Measurements from ENCODE around the gene PI4KA.
"Not testable (repeated sequence)": the region's sequence is repeated elsewhere in the genome, so short reads cannot be mapped to it uniquely, and the experiment has no call there.

PI4KA gene

DNA sequence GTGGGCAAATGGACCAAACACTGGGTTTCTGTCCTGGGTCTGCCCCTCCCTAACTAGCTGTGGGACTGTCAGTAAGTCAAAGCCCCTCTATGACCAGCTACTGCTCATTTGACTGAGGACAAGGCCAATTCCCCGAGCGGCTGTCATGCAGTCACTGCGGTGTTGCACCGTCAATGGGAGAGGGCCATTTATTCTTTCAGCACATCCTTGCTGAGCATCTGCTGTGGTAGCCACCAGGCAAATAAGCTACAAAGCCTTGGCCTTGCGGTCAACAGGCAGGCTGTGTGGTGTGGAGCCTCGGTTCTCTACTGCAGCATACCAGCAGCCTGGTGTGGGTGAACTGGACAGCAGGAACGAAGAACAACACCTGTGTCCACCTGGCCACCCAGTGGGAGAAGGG, 110.5 kb downstream of the PI4KA start:
- no peak for DNase-seq (ENCODE audit: low read depth)

DNA sequence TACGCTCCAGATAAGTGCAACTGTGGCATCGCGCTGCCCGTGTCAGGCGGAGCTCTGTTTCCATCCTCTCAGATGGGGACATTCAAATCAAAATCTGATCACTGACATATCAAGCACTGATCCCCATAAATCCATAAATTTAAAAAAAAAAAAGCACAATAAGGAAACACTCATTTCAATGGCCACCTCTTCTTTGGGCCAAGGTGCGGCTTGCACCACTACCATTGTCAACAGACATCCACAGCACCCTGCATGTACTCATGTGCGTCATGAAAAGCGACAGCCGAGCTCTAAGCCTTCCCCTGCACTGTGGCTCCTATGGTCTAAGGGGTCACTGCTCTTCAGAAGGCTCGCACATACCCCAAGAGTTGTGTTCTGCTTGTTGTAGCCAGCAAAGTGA, 111.4 kb downstream of the PI4KA start:
- DNase-seq (ENCODE audit: low read depth) = no peak

DNA sequence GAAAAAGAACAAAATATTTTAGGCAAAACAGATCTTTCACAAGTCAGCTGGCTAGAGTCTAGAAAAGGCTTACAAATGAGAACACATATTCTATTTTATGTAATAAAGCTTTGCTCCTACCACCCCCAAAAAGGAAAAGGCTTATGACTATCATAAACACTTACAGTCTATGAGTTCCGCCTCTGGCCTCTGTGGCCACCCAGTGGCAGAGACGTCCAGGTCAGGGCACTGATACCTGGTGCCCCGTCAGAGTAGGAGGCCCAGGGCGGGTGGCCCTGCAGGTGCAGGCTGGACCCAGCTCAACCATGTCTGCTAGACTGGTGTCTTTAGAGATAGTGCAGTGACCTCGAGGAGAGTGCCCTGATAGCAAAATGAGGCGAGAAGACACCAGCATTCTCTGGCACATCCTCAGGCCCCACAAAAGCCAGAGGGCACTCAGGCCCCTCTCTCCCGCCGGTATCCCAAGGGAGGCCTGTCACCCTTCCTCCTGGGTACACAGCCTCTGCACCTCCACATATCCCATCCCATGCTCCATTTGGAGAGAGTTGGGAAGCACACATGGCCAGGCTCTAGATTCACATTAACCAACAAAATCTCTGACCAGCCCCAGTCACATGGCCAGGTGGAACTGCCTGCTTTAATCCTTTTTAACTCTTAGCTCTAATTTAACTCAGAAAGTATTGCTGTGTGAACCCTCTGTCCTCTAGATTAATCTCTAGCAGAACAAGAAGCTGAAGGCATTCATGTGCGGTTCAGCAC, 112.0 kb downstream of the PI4KA start:
- DNase-seq (ENCODE audit: low read depth) = no peak

DNA sequence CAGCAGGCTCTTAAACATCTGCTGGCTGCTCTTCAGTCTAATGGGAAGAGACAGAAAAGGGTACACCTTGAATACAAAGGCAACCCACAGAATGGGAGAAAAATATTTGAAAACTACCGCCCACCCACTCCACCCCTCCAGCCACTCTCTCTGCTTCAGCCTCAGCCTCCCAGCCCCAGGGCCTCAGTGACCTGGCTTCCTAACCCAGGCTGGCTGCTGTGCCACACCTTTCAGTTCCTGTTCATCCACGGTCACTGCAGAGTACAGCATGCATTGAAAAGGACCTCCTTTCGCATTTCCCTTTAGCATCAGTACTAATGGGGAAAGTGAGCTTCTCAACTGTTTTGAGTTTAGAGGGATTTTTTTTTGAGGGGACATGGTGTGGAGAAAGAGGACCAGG, 113.5 kb downstream of the PI4KA start:
- DNase-seq (ENCODE audit: low read depth) = no peak

DNA sequence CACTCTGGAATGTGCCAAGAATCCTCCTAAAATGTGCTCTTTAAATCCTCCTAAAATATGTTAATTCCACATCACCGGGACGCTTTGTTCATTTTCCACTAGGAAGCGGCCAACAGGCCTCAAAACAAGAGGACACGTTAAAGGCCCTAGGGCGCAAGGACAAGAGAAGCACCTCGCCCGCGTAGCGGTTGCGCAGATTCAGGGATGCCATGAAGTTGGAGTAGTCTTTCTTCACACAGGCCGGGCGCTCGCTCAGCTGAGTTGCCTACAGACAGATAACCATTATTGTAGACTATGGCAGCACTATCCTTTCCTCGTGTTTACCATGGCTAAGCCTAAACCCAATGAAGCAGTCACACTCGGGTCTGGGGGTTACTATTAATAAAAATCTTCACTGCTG, 114.2 kb downstream of the PI4KA start:
- DNase-seq (ENCODE audit: low read depth) = no peak

DNA sequence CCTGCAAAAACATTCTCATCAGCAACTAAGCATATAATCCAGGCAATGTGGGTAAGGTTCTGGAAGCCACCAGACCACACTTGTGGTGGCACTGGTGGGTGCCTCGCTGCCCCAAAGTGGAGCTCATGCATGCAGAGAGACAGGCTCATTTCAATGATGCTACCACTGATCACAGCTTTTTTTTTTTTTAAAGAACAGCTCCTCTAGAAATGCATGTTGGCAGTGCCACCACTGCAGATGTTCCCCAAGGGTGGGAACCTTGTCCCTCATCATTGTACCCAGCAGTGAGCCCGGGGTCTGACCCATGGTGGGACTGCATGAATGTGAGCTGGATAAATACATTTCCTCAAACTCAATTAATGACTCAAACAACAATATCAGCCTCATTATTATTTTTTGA, 115.8 kb downstream of the PI4KA start:
- no peak for DNase-seq (ENCODE audit: low read depth)

DNA sequence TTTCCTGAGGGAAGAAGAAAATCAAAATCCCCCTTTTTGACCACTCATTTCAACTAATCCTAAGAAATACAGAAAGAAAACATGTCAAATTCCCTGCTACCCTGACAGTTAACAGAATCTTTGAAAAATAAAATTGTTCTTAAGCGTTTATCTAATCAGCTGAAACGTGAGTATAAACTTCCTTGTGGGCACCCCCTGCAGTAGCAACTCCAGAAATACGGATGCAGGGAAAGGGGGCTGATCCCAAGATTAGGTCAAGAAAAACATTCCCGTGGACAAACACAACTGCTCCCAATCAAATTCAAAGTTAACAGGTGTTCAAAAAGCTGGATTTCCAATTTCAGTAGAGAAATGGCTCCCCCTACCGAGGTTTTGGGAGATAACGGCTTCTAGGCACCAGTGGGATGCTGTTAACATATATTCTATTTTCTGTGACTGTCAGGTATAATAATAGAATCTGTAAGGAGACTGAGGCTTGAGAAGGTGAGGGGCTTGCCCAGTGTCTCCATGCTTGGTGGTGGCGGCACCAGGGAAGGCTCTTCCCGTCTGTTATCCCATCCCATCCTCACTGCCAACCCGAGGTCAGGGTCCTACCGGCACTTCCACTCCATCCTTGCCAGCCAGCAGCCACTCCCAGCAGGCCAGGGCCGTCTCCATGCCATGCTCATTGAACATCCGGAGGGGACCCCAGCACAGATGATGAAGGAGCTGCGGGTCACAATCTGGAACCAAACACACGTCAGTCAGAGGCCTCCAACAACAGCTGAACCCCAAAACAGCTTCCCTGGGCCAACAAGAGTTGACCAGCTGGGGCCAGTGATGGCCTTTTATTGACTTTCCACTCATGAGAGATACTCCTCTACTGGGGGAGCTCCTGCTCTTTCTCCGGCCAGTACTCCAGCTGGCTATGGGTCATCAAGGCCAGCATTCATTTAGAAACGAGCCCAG, 116.7 kb downstream of the PI4KA start:
- no peak for DNase-seq (ENCODE audit: low read depth)

DNA sequence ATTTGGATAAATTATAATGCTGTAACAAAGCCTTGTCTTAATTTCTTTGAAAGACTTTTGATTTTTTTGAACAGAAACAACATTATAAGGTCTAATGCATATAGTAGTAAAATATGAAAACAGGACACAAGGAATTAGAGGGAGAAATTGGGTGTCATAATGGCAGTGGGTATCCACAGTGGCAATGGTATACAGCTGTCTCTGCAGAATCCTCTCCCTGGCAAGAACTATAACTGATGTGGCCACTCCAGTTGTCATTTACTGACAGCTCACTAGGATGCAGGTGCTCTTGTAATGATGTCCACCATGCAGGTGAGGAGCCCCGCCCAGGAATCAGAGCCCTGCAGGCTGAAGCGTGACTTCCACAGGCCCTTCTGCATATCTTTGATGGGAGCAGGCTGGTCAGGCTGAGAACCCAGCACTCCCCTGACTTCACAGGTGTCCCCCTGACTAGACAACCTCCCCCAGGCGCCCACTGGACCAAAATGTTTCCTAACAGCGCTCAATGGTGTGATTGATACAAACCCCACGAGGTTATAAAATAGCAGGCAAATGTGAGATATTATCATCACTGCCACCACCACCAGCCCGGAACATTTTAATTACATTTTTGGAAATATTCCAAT, 117.5 kb downstream of the PI4KA start:
- no peak for DNase-seq (ENCODE audit: low read depth)

DNA sequence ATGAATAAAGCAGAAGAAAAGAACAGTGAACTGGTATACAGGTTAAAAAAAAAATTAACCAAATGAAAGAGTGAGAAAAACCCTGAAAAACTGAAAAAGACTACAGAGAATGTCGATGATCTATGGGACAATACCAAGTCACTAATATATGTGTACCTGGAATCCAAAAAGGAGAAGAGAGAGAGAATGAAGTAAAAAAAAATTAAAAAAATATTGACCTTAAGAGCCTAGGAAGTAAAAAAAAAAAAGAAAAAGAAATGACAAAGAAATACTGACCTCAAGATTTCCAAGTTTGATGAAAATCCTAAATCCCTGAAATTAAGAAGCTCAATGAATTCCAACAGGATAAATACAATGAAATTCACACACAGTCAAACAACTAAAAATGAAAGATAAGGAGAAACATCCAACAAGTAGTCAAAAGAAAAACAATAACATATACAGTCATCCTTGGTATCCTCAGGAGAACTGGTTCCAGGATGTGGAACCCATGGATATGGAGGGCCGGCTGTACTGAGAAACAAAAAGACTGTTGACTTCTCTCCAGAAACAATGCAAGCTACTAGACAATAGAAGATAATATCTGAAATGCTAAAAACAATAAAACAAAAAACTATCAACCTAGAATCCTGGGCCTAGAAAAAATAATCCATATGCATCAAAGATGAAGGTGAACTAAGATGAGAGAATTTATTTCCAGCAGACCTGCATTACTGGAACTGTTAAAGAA, 118.2 kb downstream of the PI4KA start:
- no peak for DNase-seq (ENCODE audit: low read depth)

DNA sequence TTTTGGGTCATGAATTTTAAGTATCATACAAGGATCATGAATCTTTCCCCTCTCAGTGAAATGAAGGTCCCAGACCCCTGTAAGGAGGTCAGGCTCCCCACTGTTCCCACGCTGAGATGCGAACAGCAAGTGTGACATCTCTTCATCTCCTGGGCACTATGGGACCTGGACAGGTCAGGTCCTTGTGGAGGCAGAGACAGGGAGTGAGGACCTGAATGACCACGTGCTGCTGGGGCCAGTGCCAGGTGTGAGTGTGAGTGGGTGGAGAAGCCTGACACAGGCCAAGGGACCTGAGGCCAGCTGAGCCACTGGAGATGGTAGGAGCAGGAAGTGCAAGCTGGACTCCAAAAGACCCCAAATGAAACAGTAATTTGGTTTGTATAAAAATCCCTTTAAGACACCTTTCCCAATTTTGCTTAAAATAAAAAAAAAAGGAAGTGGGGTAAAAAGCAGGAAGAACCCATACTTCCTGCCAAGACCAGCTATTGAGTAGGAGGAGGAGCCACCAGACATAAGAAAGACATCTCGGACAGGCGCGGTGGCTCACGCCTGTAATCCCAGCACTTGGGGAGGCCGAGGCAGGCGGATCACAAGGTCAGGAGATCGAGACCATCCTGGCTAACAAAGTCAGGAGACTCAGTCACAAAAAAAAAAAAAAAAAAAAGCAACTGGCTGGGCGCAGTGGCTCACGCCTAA, 120.1 kb downstream of the PI4KA start:
- no peak for DNase-seq (ENCODE audit: low read depth)

DNA sequence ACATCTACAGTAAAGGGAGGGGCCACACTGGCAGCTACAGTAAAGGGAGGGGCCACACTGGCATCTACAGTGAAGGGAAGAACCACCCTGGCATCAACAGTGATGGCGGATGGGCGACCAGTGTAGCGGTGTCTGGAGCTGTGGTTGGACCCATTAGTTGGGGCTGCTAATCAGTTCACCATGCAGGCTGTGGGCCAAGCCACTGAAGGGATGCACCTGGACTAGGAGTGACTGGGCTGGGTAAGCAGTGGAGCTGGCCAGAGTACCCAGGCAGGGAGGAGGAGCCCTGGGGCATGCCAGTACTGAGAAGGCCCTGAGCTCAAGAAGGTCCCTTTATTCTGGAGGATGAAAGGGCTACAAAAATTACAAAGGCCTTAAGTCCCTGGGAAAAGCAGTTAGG, 121.7 kb downstream of the PI4KA start:
- not testable (repeated sequence) for DNase-seq (ENCODE audit: low read depth)

DNA sequence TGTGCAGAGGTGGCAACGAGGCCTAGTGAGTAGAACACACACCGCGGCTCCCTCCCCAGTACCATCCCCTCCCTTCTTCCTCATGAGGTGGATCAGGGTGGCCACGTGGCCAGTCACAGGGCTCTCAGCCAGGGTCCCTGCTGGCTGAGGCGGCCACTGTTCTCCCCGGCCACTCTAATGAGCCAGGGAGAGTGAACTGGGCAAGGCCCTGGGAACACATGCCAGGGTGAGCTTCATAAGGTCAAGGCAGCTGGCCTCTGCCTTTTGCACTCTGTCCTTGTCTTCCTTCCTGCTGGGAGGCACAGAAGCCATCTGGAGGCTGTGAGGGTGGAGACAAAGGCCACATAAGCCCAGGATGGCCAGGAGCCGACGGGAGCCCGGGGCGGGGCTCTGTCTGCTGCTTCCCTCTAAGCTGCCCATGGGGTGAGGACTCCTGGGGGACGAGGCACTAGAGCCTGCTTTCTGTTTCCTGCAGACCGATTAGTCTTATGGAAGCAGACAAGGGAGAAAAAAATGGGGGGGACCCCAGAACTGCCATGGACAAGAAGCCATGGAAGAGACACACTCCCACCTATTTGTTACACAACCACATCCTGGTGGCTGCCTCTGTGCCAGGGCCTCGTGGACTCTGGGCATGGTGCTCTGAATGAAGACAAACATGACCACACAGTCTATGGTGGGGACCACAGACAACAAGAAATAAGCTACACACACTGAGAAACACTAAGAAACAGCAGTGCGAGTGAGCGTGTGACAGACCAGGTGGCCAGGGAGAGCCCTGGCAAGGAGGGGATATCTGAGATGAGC, 123.1 kb downstream of the PI4KA start:
- DNase-seq (ENCODE audit: low read depth) = not testable (repeated sequence)

DNA sequence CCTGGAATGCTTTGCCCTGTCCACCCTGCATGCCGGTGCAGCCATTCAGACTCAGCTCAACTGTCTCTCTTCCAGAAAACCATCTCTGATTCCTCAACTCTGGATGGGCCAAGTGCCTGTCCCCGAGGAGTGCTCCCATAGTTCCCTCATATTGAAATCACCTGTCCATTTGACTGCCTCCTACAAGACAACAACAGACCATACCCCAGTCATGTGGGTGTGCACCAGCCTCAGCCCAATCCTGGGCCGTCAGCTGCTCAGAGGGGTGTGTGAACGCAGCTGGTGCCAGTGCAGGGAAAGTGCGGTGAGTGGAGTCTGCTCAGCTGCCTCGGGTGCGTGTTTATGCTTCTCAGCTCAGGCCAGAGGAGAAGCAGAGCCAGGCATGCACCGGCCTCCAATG, 126.2 kb downstream of the PI4KA start:
- DNase-seq (ENCODE audit: low read depth) = not testable (repeated sequence)

DNA sequence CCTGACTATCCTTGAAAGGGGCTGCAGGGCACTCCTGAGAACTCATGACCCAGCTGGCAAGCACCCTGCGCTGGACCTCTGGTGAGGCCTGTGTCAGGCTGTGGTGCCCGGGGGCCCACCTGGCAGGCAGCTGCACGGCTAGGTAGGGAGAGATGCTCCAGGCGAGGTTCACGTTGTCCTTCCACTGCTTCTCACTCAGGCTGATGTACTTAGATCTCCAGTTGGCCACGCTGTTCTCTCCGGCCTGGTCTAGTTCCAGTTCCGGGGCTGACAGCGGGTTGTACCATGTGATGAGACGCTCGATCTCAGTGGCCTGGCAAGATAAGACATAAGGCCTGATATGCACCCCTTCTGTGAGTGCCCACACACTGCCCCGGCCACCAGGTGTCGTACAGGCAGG, 129.4 kb downstream of the PI4KA start:
- no peak for DNase-seq (ENCODE audit: low read depth)

DNA sequence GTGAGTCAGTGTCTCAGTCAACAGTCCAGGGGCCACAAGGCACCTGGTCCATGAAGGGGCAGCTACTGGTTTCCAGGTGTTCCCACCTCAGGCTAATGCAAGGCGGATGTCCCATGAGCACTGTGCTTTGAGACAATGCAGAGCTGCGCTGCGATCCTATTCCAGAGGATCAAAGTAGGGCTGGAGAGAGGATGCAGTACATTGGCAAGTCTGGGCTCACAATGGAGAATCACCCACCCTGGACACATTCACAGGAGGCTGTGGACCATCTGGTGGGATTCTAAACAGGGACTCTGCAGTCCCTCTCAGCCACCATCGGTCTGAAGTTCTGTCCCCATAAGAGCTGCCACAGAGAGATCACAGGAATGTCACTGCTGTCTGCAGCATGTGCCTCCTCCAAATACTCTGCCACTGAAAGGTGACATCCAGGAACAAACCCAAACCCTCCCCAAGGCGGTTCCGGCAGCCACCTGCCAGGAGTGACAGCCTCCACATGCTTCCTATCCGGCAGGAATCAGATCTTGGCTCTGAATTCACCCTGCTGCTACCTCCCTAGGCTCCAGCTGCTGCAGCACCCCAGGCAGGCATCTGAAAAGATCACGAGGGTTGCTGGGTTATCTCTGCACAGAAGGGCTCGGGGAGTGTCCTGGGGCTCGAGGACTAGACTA, 130.0 kb downstream of the PI4KA start:
- DNase-seq (ENCODE audit: low read depth) = no peak

DNA sequence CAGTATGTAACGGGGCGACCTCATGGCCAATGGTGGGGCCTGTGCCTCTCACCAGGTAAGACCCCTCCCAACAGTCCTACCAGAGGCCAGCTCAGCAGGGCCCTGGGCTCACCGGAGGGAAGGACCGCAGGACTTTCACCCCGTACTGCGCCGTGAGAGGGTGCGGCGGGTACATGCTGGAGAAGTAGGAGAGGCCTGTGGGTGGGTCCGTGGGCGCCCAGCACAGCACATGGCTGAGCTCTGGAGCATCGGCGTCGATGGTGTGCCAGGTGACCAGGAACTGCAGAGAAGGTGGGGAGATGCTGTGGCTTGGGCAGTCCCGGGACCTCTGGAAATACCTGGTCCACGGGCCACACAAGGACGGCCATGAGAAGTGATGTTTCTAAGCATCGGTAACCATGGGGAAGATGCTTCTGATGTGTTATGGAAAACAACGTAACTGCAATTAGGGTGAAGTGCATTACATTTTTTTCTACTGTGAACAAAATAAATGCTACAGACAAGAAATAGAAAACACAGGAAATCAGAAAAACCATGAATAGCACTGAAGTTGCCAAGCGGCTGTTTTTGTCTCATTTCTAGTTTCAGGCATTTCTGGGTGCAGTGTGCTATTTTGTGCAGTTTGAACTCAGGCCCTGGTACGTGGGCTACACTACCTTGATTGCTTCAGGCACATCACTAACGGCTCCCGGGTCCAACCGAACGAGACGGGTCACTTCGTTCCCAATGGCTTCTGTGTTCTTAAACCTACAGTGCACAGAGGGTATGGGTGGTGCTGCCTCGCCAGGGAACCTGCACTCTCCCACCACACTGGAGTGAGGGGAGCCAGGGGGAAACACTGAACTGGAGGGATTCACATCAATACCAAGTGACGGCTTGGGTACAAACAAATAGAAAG, 131.2 kb downstream of the PI4KA start:
- no peak for DNase-seq (ENCODE audit: low read depth)

DNA sequence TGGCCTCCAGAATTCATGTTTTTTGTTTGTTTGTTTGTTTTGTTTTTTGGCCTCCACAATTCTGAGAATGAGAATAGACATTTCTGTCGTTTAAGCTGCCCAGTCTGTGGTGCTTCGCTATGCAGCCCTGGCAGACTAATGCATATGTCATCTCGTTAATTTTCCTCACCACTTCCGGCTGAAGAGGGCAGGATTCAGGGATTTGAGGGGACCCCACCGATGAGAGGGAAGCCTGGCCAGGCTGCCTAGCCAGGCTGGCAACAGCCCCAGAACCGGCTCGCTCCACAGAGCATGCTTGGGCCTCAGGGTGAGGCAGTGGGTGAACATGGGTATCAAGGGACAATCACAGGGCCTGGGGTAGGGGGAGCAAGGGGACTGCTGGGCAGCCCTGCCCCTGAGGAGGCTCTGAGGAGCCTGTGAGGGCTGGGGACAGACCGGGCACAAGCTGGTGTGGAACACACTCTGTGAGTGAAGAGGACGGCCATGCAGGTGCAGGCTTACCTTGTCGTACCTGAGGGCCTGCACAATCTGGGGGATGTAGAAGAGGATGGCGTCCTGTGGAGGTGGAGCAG, 132.5 kb downstream of the PI4KA start:
- no peak for DNase-seq (ENCODE audit: low read depth)

DNA sequence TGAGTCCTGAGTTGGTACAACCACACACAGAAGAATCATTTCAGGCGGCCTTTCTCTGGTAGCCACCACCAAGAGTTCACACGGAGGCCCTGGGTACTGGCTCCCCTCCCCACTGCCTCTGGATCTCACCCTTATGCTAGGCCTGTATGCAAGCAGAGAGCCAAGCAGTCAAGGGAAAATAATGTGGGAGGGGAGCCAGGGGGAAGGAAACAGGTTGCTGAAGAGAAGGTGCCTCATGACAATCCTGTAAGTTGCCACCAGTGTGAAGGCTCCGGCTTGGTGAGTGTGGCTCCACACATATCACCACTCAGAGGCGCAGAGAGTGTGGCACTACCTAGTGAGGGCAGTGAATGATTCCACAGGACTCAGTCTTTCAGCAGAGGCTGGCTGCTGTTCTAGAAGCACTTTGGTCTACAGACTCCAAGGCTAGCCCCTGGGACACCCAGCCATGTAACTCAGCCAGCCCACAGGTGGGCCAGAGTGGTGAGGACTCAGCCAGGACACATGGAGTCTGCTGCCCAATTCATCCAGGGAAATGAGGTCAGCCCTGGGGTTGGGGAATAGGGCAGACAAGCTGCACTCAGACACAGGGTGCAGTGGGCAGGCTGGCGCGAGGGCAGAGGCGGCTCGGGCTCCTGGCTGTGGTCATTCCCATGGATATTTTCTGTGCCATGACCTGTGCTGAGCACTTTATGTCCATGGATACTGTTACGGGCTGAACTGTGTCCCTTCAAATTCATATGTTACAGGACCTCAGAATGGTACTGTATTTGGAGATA, 133.7 kb downstream of the PI4KA start:
- no peak for DNase-seq (ENCODE audit: low read depth)
